GM12865 (cell line): ENCODE data around the gene STMN3.
"Not testable (repeated sequence)": the region's sequence is repeated elsewhere in the genome, so short reads cannot be mapped to it uniquely, and the experiment has no call there.

Source experiments
- DNase-seq: peaks from one replicate; pipeline ENCODE4 v3.0.0; 2010; ENCODE audit warnings: low read depth
- H3K4me3 ChIP-seq: 2 replicates; pipeline ENCODE4 v1.5.1; 2011; ENCODE audit warnings: mild to moderate bottlenecking, low read depth, low read length, control low read depth
- CTCF ChIP-seq: IDR thresholded peaks from 2 replicates; pipeline ENCODE4 v1.5.1; 2011; ENCODE audit warnings: low read length, control low read depth, low read depth, inconsistent platforms; ENCODE audit not compliant: insufficient read depth; ENCODE audit errors: missing control alignments

Gene STMN3

GRCh38 chr20:63663332-63664066, 10.3 kb upstream of the STMN3 start:
- TF ChIP-seq CTCF, result no peak
- H3K4me3 ChIP-seq, result no peak overlapping the region
- no peak for DNase-seq

- no peak for TF ChIP-seq CTCF
- DNase-seq, result no peak
- H3K4me3 ChIP-seq, result no peak overlapping the region
Measured at GRCh38 chr20:63662813-63663189, 9.6 kb upstream of the STMN3 start.

- no peak for TF ChIP-seq CTCF
- no peak overlapping the region for H3K4me3 ChIP-seq
- no peak for DNase-seq
Measured at GRCh38 chr20:63661959-63662812, 9.0 kb upstream of the STMN3 start.

GRCh38 chr20:63661108-63661507, 7.9 kb upstream of the STMN3 start:
- H3K4me3 ChIP-seq, result no peak overlapping the region
- DNase-seq, result no peak
- TF ChIP-seq CTCF, result no peak

- no peak overlapping the region for H3K4me3 ChIP-seq
- TF ChIP-seq CTCF, result no peak
- DNase-seq, result no peak
Measured at GRCh38 chr20:63660622-63661021, 7.4 kb upstream of the STMN3 start.

GRCh38 chr20:63660174-63660573, 7.0 kb upstream of the STMN3 start:
- not testable (repeated sequence) for H3K4me3 ChIP-seq, DNase-seq

- TF ChIP-seq CTCF, result no peak
- peak overlapping the region; percentile 77 for H3K4me3 ChIP-seq
- no peak for DNase-seq
Measured at GRCh38 chr20:63659370-63659769, 6.1 kb upstream of the STMN3 start.
